GM19099 (cell line): ENCODE results near the gene LYST.

Experiments used
- POLR2A ChIP-seq: IDR thresholded peaks from 3 replicates; pipeline ENCODE4 v1.6.1; 2011; ENCODE audit warnings: low read depth; ENCODE audit not compliant: insufficient read length; ENCODE audit errors: extremely low read depth

The LYST gene

DNA sequence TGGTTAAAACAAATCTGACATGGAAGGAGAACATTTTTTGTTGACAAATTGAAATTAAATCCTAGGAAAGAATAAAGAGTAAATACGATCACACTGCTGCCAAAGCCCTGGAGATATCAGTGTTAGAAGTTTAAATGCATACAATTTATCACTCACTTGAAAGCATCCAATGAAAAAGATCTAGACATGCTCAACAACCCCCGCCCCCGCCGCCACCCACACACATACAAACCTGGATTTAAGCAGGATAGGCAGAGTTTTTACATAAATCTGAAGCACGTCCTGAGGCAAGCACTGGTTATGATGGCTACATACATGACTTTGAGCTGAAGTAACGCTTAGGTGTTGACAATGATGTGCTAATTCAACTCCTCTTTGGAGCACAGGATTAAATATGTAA is 58.5 kb downstream of the LYST start:
- no peak for TF ChIP-seq POLR2A

DNA sequence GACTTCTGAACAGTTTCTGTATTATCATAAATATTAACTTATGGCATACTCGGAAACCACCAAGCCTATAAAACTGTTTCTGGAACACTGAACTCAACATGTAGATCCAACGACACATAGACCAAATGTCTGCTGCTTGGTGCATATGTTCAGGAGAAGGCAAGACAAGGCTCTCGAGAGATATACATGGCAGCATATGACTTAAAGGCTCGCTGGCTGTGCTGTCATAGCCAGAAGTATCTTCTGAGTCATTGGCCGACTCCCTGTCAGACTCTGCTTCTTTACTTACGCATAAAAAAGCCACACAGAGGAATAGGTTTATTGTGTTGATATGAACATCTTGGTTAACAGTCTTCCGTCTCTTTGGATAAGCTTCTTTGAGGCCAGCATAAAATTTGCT is 60.6 kb downstream of the LYST start:
- TF ChIP-seq POLR2A, result no peak

DNA sequence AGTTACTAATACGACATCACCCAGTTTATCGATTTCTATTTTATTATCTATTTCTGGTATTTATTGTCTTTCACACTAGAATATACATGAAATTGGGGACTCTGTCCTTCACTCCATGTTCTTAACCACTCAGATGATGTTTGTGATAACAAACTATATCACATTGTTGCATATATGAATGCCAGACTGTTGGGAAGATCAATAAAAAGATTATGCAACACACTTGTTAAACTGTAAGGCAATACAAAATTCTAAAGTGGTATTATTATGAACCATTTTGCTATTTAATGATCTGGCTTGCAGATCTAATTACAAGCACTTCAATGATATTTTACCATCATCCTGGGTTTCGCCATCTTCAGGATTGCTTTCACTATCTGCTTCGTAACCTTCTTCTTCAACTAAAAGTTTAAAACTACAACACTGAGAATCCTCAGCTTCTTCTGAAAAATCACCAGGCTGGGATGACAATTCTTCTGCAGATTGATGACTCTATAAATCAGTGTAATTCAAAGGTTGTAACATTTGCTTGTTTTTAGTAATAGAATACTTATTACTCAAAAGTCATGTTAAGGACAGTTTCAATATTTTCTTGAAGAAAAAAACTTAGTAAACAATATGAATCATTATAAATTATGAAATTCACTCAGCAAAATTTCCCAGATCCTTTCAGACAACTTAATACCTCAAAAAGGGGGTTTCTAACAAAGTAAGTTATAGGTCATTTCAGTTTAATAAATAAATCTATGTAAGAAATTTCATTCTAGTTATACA is 63.9 kb downstream of the LYST start:
- TF ChIP-seq POLR2A, result no peak

DNA sequence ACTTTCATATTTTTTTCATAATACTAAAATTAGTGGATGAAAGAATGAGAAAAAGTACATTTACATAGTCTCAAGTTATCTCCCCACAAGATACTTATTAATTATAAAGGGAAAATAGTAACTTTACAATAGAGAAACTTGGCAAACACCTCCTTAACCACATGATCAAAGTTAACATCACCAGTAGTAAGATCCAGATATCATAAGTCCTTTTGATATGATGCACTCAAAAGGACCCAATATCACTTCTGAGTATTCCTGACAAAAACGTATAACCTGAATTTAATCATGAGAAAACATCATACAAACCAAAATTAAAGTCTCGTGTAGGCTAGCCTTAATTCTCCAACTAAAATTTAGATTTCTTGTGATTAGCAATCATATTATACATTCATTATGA is 67.4 kb downstream of the LYST start:
- no peak for TF ChIP-seq POLR2A

- TF ChIP-seq POLR2A, result no peak
These were observed 75.1 kb downstream of the LYST start for GRCh38 chr1:235791532-235792060.

GRCh38 chr1:235790123-235790522 is 76.6 kb downstream of the LYST start:
- TF ChIP-seq POLR2A, result no peak

DNA sequence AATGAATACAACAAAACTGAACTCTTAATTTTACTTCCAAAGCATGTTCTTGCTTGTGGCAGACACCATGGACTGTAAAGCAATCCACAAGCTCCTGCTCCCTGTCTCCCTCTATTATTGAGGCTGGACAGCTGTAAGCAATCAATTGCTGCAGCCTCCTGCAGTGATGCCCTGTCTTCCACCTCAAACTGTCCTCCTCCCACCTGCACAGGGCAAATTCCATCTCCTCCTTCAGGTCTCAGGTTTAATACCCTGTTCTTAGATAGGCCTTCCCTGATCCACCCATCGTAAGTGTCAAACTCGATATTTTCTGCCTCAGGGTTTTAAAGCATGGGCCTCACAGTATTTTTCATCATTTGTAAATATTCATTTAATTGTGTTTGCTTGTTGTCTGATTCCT is 81.8 kb downstream of the LYST start:
- no peak for TF ChIP-seq POLR2A

DNA sequence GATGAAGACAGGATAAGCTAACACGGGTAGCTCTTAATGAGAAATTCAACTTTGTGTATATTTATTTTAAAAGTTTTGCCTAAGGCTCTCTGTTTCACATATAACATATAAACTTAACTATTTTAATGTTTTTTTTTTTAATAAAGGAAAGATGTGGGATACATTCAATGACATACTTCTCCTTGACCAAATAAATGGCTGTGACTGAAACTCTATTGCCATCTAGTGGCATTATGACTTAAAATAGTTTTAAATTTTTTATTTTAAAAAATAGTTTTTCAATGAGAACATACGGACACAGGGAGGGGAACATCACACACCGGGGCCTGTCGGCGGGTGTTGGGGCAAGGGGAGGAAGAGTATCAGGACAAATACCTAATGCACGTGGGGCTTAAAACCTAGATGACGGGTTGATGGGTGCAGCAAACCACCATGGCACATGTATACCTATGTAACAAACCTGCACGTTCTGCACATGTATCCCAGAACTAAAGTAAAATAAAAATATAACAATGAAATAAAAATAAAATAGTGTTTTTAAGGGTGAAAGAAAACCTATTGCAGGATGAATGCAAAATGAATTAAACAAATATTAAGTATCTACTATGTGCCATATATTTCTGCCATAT is 83.4 kb downstream of the LYST start:
- TF ChIP-seq POLR2A, result no peak

GRCh38 chr1:235782601-235783000 is 84.1 kb downstream of the LYST start:
- no peak for TF ChIP-seq POLR2A

DNA sequence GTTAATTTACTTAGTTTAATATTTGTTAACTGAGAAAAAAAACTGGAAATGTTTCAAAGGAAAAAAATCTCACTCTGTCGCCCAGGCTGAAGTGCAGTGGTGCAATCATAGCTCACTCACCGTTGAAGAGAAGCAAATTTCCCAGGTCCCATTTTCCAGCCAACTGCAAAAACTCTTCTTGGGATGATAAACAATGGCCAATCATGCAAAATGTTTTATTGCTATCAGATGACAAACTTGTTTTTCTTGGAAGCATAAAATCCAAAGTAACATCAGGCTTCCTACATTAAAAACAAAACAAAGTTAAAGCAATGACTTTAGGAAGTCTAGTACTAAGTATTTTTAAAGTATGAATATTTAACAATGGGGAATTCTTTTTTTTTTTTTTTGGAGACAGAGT is 84.9 kb downstream of the LYST start:
- TF ChIP-seq POLR2A, result no peak

DNA sequence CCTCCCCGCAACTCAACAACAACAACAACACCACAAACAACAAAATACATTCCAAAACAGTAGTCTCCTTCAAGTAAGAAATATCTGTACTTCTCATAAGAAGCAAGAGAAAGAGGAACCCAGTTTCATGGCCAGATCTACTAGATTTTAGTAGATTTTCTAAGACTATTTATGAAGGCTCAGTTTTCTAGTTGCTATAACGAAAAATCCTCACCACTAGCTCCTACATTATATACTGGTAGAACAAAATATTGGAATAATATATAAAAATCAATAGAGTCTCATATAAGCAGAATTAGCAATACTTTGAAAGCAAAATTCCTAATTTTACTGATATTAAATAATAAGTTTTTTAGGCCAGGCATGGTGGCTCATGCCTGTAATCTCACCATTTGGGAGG is 86.9 kb downstream of the LYST start:
- no peak for TF ChIP-seq POLR2A

DNA sequence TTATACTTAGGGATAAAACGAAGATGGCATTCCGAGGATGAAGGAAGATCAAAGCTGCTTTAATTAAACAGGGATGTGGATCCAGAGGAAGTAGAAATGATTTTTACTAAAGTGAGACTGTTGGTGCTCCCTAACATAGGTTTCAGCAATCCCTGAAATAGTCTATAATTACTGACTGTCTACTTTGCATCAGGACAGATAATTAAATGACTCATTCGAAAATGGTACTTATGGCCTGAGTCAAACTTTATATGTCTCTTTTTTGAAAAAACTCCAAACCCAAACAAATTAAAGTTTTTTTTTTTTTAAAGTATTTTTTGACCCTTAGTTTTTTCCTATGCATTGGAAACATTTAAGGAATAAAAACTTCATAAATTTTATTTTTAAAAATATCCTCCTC is 90.3 kb downstream of the LYST start:
- TF ChIP-seq POLR2A, result no peak

DNA sequence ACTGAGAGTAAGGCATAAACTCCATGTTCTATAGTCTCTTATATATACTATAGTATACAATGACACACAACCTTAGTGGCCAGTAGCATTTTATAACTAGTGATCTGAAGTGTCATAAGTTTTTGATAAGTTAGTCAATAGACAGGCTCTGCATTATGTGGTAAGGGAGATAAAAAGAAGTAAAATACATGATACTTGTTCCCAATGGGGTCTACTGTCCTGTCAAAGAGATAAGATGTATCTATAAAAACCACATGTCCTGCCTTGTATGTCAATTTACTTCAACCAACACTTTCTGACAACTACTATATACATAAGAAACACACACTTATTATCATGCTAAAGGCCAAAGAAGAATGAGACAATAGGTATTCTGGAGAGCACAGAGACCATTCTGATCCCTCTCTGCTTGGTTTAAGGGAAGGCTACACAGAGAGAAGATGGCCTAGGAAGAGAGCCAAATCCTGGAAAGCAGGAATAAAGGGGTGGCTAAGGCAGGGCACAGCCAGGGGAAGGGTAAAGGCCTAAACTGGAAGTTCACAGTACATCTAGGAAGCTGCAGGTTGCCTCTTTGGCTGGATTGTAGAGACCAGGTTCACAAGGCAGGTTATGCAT is 91.4 kb downstream of the LYST start:
- TF ChIP-seq POLR2A, result no peak

- no peak for TF ChIP-seq POLR2A
These were observed 98.9 kb downstream of the LYST start for GRCh38 chr1:235767795-235768194.

GRCh38 chr1:235766794-235767285 is 99.9 kb downstream of the LYST start:
- no peak for TF ChIP-seq POLR2A

- TF ChIP-seq POLR2A, result no peak
These were observed 102.7 kb downstream of the LYST start for GRCh38 chr1:235763962-235764361.

DNA sequence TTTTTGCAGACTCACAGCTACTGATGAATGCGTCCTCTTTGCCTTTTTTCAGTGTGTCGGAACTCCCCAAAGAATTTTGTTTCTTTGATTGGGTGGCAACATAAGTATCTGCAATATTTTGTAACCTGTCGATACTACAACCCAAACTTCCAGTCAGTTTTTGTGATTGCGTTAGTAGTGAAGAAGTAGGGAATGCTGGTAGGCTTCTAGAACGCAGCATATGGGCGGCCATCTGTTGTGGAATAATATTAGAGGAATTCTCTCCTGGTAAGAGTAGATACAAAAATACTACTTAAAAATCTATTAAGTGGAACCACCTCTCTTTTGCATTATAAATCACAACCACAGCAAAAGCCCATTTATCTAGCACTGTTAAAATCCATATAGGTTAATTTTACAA is 107.4 kb downstream of the LYST start:
- TF ChIP-seq POLR2A, result no peak

GRCh38 chr1:235758931-235759330 is 107.8 kb downstream of the LYST start:
- no peak for TF ChIP-seq POLR2A
